NCI-H2196 (cell line): ENCODE results near the gene GABRG3.

ENCODE experiments used
- DNase-seq: peaks from one replicate; lab custom pipeline; 2025; ENCODE audit not compliant: unreplicated experiment; lab: John Stamatoyannopoulos, UW

The GABRG3 gene

GRCh38 chr15:27487846-27488245 lies 516.9 kb downstream of the GABRG3 start:
- no peak for DNase-seq

- DNase-seq = no peak
Measured at GRCh38 chr15:27490867-27491595, 520.0 kb downstream of the GABRG3 start.

- DNase-seq = no peak
Measured at GRCh38 chr15:27491666-27492621, 521.0 kb downstream of the GABRG3 start.

GRCh38 chr15:27495963-27496459 lies 525.0 kb downstream of the GABRG3 start:
- peak; percentile 46 for DNase-seq

- no peak for DNase-seq
Measured at GRCh38 chr15:27498700-27499099, 527.7 kb downstream of the GABRG3 start.

GRCh38 chr15:27499191-27499590 lies 528.2 kb downstream of the GABRG3 start:
- no peak for DNase-seq

- DNase-seq = no peak
Measured at GRCh38 chr15:27499719-27500118, 528.7 kb downstream of the GABRG3 start.

GRCh38 chr15:27500206-27500605 lies 529.2 kb downstream of the GABRG3 start:
- no peak for DNase-seq

- DNase-seq = no peak
Measured at GRCh38 chr15:27506752-27507151, 535.8 kb downstream of the GABRG3 start.

- DNase-seq = no peak
Measured at GRCh38 chr15:27509014-27509413, 538.0 kb downstream of the GABRG3 start.

GRCh38 chr15:27512281-27513001 lies 541.5 kb downstream of the GABRG3 start:
- DNase-seq = no peak

GRCh38 chr15:27514526-27514925 lies 543.5 kb downstream of the GABRG3 start:
- no peak for DNase-seq

GRCh38 chr15:27527490-27528067 lies 556.6 kb downstream of the GABRG3 start:
- no peak for DNase-seq

GRCh38 chr15:27529399-27529798 lies 558.4 kb downstream of the GABRG3 start:
- DNase-seq = no peak

GRCh38 chr15:27530994-27531393 lies 560.0 kb downstream of the GABRG3 start:
- no peak for DNase-seq

- DNase-seq = no peak
Measured at GRCh38 chr15:27532358-27532757, 561.4 kb downstream of the GABRG3 start.

GRCh38 chr15:27535445-27536129 lies 564.6 kb downstream of the GABRG3 start:
- DNase-seq = no peak

GRCh38 chr15:27538325-27538724 lies 567.3 kb downstream of the GABRG3 start:
- no peak for DNase-seq

GRCh38 chr15:27541581-27541980 lies 570.6 kb downstream of the GABRG3 start:
- no peak for DNase-seq
